Measurements from ENCODE around the gene ZSCAN9. TPM values are rescaled to one million over a fixed set of nuclear protein-coding genes. Genes with fewer than 3 reads are reported as not detected.
A peak's percentile ranks its signal among the peaks of the same experiment; 100 is the strongest.

ZSCAN9 gene
- total and polyA plus RNA-seq, 9 of the 15 experiments (the other 6 are each of a cell fraction or from before 2014, with no cell fraction given) = 18.8 to 48.9 (median 28.7) TPM

GRCh38 chr6:28280595-28281287 lies 55.7 kb downstream of the ZSCAN9 start (continued):
- no peak for TF ChIP-seq ZNF444 (CRISPR knock-in tag; IDR thresholded peaks at IDR 0.05)
- TF ChIP-seq PPARD (CRISPR knock-in tag; IDR thresholded peaks at IDR 0.05) = no peak
- TF ChIP-seq BRCA1 (IDR thresholded peaks at IDR 0.05) = no peak
- TF ChIP-seq BRCA1 (CRISPR knock-in tag; IDR thresholded peaks at IDR 0.05) = no peak
- TF ChIP-seq NR0B1 (IDR thresholded peaks at IDR 0.05; ENCODE audit: partially characterized antibody) = no peak
- no peak for TF ChIP-seq GTF2E2 (tag; IDR thresholded peaks at IDR 0.05)
- TF ChIP-seq ZNF830 (CRISPR knock-in tag; IDR thresholded peaks at IDR 0.05) = no peak
- TF ChIP-seq RERE (CRISPR knock-in tag; IDR thresholded peaks at IDR 0.05; ENCODE audit: borderline replicate concordance) = no peak
- TF ChIP-seq ZNF316 (IDR thresholded peaks at IDR 0.05) = peak; percentile 64
- TF ChIP-seq SUPT5H (IDR thresholded peaks at IDR 0.05) = no peak
- TF ChIP-seq NCOA2 (IDR thresholded peaks at IDR 0.05; ENCODE audit: partially characterized antibody in 2 of 2) = peak in 1 of 2 experiments; percentile 41
- peak in 1 of 2 experiments; percentile 75; a peak in 1 of 4 replicates for TF ChIP-seq KDM4B (IDR thresholded peaks at IDR 0.05; ENCODE audit: borderline replicate concordance in 2 of 2, low read depth in 1 of 2)
- TF ChIP-seq HES1 (IDR thresholded peaks at IDR 0.05; ENCODE audit: low read depth) = no peak
- TF ChIP-seq U2AF2 (optimal IDR thresholded peaks at IDR 0.05; ENCODE audit: low read depth, low read length) = no peak
- no peak for TF ChIP-seq TSHZ1 (CRISPR knock-in tag; IDR thresholded peaks at IDR 0.05)
- peak; percentile 29; the same call in 1 of the 2 replicates for TF ChIP-seq NCOR1 (IDR thresholded peaks at IDR 0.05)
- 0 out of 2 replicates have a peak, but pooled peaks have one; percentile 17 for TF ChIP-seq NR2C1 (IDR thresholded peaks at IDR 0.05)
- TF ChIP-seq NR2C1 (tag; IDR thresholded peaks at IDR 0.05) = no peak

Measured in K562 (cell line).